GM21619 (cell line): ENCODE results near the gene PSMD3.

Experiments
- ATAC-seq: cut with Tn5 transposase; IDR thresholded peaks from one replicate; pipeline ENCODE4 v1.9.1; 2021; ENCODE audit not compliant: unreplicated experiment

The PSMD3 gene

DNA sequence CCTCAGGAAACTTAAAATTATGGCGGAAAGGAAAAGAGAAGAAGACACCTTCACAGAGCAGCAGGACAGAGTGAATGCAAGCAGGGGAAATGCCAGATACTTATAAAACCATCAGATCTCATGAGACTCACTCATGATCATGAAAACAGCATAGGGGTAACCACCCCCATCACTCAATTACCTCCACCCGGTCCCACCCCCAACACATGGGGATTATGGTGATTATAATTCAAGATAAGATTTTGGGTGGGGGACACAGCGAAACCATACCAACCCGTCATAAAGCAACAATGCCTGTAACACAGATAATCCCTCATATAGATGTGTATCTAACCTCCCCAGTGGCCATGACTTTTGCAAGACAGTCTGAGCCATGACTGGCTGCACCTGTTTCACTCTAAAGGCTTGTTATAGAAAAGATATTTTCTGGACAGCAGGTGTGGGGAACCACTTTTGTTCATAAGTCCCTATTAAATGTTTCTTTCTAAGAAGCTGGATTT lies 24.8 kb upstream of the PSMD3 start:
- no peak for ATAC-seq

DNA sequence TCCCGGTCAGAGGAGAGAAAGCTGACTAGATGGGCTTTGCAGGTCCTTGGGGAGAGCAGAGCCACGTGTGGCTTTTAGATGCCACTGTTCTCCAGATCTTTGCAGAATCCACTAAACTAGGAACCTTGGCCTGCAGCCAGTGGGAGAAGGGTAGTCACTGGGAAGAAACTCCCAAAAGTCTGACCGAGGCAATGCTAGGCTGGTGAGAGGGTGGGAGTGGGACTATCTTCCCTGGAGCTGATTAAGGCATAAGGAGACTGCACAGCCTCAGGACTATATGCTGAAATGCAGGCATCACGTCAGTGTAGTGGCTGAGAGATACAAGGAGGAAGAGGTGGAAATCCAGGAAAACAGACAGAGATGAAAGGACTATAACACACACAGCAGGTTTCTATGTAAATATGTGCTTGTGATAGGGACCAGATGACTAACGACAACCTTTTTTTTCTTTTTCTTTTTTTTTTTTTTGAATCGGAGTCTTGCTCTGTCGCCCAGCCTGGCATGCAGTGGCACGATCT lies 20.0 kb upstream of the PSMD3 start:
- ATAC-seq: no peak

DNA sequence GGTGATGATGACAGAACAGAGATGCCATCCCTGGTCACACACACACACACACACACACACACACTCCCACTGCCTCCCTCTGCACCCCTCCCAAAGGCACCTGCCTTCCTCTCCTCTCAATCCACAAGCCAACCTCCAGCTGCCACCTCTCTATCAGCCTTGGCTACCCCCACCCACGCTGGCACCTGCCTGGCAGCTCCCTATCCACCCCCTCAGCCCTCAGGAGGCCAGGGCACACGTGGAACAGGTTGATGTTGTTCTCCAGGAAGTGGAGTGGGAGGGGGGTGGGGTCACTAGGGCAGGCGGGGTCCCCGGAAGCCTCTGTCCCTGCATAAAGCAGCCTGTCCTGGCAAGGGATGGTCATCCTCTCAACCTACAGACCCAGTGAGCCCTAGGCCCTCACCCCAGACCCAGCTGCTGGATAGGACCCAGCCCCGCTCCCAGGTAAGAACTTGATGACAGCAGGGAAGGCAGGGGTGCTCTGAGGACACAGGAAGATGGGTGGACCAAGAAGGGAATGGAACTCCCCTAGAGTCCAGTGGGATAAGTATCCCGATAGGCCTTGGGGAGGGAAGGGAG lies 17.9 kb upstream of the PSMD3 start, which contains the start of gene GSDMA:
GSDMA (plus strand) TSS at position 363 of the 579 bp plus-strand sequence. CDS start 2,684 bp downstream, outside the sequence.
- ATAC-seq: no peak

GRCh38 chr17:39963829-39964228 lies 16.8 kb upstream of the PSMD3 start:
- ATAC-seq: no peak

DNA sequence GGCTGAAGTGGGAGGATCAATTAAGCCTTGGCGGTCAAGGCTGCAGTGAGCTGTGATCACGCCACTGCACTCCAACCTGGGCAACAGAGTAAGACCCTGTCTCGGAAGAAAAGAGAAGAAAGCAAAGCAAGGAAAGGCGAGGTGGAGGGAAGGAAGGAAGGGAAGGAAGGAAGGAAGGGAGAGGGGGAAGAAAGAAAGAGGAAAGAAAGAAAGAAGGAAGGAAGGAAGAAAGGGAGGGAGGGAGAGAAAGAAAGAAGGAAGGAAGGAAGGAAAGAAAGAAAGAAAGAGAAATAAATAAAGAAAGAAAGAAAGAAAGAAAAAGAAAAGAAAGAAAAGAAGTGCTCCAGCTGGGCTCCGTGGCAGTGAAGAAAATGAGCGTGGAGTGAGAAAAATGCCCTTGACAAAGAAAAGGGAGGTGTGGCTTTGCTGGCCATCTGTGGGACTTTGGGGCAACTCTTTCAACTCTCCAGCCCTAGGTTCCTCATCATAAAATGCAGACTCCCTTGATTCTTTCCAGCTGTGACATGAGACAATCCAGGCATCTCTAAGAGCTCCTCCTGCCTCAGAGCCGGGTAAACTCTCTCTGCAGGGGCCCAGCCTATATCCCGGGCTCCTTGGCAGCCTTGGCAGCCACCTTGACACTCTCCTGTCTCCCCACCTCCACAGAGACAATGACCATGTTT lies 15.4 kb upstream of the PSMD3 start:
- ATAC-seq: no peak

GRCh38 chr17:39966771-39967170 lies 13.8 kb upstream of the PSMD3 start:
- no peak for ATAC-seq

DNA sequence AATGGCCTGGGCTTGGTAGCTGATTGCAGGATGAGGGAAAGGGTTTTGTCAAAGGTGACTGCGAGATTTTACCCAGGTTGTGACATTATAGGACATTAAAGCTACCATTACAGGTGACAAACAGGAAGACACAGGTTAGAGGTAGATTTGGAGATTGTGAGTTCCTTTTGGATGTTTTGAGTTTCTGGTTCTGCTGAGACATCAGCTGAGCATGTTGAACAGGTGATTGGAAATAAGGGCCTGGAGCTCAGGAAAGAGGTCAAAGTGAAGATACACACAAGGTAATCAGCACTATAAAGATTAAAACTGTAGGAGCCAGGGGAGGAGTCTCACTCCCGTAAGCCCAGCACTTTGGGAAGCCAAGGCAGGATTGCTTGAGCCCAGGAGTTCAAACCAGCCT lies 11.8 kb upstream of the PSMD3 start:
- ATAC-seq: no peak

DNA sequence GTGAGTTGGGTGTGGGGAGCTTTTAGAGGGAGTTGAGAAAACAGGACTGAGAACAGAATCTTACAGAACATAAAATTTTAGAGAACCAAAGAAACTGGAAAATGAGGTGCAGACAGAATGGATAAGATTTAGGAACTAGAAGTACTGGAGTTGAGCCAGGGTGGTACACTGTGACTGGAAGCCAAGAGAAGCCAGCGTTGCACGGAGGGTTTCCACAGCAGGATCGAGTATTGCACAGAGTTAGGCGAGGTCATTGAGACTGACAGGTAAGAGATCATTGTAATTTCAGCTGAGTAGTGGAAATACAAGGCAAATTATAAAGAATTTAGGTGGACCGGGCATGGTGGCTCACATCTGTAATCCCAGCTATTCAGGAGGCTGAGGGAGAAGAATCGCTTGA lies 11.2 kb upstream of the PSMD3 start:
- no peak for ATAC-seq

GRCh38 chr17:39970157-39970692 lies 10.4 kb upstream of the PSMD3 start:
- ATAC-seq: no peak

GRCh38 chr17:39971076-39971603 lies 9.5 kb upstream of the PSMD3 start:
- ATAC-seq: no peak

GRCh38 chr17:39972271-39972670 lies 8.3 kb upstream of the PSMD3 start:
- ATAC-seq: no peak

DNA sequence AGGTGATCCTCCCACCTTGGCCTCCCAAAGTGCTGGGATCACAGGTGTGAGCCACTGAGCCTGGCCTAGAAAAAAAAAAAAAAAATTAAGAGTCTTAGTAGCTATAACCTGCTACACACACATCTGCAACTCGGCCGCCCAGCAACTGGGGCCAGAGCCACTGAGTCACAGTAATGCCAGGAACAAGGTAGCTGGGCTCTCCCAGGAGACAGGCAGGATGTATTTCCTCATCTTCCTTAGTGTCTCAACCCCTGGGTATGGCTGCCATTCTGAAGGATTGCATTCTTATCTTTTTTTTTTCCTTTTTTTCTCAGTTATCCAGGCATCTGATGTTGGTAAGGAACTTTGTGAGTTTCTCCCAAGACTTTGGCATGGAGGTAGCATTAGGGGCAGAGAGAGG lies 7.1 kb upstream of the PSMD3 start:
- ATAC-seq: no peak

DNA sequence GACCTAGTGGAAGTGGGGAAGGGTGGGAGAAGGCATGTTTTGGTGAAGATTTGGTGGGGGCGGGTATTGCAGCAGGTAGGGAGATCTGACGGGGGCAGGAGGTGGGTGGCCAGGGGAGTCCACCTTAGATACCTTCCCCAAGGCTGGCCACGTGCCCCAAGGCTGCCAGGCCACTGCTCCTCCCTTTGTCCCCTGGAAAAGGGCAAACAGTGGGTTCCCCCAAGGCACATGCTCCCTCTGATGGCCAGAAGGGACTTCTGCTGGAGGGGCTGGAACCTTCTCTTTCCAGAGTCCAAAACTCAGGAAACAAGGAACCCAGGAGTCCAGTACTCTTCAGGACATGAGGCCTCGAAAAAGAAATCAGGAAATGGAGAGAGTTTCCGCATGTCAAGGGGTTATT lies 6.2 kb upstream of the PSMD3 start:
- ATAC-seq: no peak

DNA sequence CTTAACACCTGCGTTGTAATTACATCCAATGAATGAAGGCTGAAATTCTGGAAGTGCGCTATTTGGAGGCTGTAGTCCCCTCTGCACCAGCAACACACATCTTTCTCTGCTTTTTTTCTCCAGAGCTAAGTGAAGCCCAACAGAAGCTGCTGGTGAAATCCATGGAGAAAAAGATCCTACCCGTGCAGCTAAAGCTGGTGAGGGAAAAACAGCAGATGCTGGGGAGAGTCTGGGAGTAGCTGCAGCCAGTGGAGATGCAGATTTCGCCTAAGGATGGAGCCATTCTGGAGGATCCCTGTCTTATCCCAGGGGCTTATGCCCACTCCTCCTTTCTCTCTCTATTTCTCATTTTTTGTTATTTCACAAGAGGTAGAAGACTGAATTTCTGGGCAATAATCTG lies 4.8 kb upstream of the PSMD3 start:
- no peak for ATAC-seq

DNA sequence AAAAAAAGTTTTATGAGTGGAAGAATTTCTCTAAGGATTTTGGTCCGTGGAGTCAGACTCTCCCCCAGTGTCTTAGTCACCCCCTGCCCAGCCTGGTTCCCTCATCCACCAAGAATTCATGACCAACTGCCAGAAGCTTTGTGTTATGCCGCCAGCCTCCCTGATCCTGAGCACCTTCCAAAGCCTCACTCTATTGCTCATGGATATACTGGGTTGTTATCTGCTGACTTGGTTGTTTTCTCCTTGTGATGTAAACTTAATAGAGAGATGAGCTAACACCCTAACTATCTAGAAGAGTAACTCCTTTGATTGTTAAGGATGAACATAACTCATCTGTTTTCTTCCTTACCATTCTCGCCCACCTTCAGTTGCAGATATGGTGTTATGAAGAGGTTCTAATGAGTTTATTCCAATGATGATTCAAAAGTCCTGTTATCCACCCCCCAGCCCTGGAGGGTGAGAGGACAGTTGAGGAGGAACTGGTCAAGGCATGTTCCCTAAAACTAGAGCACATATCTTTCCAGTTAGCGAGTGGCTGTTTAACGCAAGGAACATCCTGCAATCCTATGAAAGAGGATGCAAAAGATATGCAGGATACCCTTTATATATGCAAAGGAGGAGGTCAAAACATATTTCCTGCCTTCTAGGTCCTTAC lies 1.5 kb upstream of the PSMD3 start:
- ATAC-seq: no peak

- ATAC-seq: peak; percentile 18
Measured at GRCh38 chr17:39979893-39980350, 685 bp upstream of the PSMD3 start.

DNA sequence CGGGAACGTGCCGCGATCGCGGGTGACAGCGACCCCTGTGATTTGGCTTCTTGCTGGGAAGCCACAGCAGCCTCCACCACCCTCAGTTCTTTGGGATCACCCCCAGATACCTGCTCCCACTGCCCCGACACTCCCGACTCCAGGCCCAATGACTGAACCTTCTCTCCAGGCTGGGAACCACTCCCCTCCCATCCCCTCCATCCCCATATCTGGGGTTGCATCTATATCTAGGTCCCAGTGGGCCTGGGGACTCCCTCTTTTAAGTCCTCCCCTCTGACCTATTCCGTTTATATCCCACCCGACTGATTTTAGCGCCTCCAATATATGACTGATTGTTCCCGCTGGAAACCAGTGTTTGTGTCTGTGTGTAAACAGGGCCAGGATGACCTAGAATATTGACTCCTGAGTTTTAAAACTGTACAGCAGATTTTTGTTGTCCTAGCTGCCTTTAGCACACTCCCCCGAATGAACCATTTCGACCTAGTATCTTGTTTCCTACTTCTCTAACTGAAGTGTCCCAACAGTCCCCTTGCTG lies 667 bp downstream of the PSMD3 start:
- ATAC-seq: no peak

- ATAC-seq: no peak
Measured at GRCh38 chr17:39981766-39982375, 1.3 kb downstream of the PSMD3 start.

DNA sequence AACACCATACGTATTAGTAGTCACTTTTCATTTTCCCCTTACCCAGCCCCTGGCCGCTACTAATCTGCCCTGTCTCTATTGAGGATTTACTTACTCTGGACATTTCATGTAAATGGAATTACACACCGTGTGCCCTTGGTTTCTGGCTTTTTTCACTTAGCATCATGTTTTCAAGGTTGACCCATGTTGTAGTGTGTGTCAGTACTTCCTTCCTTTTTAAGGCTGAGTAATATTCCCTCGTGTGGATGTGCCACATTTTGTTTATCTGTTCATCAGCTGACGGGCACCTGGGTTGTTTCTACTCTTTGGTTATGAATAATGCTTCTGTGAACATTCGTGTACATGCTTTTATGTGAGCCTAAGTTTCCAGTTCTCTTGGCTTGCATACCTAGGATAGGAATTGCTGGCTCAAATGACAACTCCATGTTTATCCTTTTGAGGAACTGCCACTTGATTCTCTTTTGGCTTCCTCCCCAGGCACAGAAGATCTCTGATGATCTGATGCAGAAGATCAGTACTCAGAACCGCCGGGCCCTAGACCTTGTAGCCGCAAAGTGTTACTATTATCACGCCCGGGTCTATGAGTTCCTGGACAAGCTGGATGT lies 7.7 kb downstream of the PSMD3 start:
- ATAC-seq: no peak

DNA sequence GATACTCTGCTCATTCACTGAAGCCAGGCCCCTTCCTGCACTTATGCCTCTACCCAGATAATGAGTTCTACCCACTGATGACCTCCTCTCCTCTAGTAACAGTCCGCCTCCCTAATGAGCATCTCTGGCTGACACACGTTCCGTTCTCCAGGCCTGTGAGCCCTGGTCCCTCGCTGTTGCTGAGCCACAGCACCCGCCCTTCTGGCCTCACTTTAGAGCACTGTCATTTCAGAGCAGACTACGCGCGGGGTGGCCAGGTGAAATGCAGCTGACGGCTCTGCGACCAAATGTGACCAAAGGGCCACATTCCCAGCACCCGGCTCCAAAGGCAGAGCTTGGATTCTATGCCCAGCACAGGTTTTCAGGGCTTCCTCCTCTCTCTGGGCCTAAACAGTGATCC lies 13.8 kb downstream of the PSMD3 start:
- no peak for ATAC-seq
